ENCODE results near the gene EPRS1. TPM values are rescaled to one million over a fixed set of nuclear protein-coding genes. Genes with fewer than 3 reads are reported as not detected.

The EPRS1 gene
- total RNA-seq, 1 experiment from 2014 or later = 123 TPM

- no peak overlapping the region for H3K27ac ChIP-seq
- no peak for DNase-seq
- peaks cover 61% of the 10 kb centered on the region for H3K36me3 ChIP-seq
- H3K9me3 ChIP-seq (replicated peaks) = no peaks in the 10 kb centered on the region
- H3K4me3 ChIP-seq = no peak overlapping the region
- peaks cover 4% of the 10 kb centered on the region for H3K4me1 ChIP-seq
- no peaks in the 10 kb centered on the region for H3K27me3 ChIP-seq
Observed at GRCh38 chr1:220005489-220005888, 40.8 kb downstream of the EPRS1 start.

DNA sequence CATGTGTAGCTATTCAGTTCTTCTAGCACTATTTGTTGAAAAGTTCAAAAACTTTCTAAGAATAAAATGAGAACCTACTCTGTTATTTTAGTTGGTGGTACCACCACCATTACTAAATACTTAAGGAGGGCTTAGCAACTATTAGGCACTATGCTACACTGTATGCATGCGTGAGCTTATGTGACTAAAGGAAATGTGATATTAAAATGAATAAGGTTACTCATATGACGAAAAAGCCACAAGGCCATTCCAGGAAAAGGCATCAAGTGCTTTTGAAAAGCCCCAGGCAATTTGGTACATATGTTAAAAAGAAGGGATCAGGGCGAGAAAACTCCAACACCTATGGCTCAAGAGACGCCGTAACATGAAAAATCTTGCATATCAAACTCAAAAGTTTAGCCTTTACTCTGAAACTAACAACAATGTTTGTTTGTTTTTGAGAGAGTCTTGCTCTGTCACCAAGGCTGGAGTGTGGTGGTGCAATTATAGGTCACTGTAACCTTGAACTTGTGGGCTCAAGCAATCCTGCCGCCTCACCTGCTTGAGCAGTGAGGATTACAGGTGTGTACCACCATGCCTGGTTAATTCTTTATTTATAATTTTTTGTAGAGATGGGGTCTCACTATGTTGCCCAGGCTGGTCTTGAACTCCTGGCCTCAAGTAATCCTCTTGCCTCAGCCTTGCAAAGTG is 42.5 kb downstream of the EPRS1 start:
- H3K9me3 ChIP-seq (replicated peaks) = no peaks in the 10 kb centered on the region
- DNase-seq = no peak
- H3K36me3 ChIP-seq = peaks cover 50% of the 10 kb centered on the region
- no peak overlapping the region for H3K27ac ChIP-seq
- no peaks in the 10 kb centered on the region for H3K27me3 ChIP-seq
- H3K4me1 ChIP-seq = peaks cover 4% of the 10 kb centered on the region
- no peak overlapping the region for H3K4me3 ChIP-seq

- H3K27me3 ChIP-seq = no peaks in the 10 kb centered on the region
- H3K4me1 ChIP-seq = peaks cover 4% of the 10 kb centered on the region
- H3K36me3 ChIP-seq = peaks cover 45% of the 10 kb centered on the region
- H3K4me3 ChIP-seq = no peak overlapping the region
- DNase-seq = no peak
- no peaks in the 10 kb centered on the region for H3K9me3 ChIP-seq (replicated peaks)
- no peak overlapping the region for H3K27ac ChIP-seq
Observed at GRCh38 chr1:220003015-220003414, 43.3 kb downstream of the EPRS1 start.

GRCh38 chr1:220001095-220001501 is 45.2 kb downstream of the EPRS1 start:
- no peak for DNase-seq

GRCh38 chr1:219999821-220000220 is 46.5 kb downstream of the EPRS1 start:
- Histone ChIP-seq H3K4me3 (no peak overlapping the region), H3K9me3 (replicated peaks) (no peaks in the 10 kb centered on the region), H3K36me3 (peaks cover 44% of the 10 kb centered on the region), H3K27ac (no peak overlapping the region), H3K27me3 (no peaks in the 10 kb centered on the region), H3K4me1 (peaks cover 4% of the 10 kb centered on the region)
- DNase-seq = no peak

More at GRCh38 chr1:220001095-220001501, 45.2 kb downstream of the EPRS1 start:
- Histone ChIP-seq H3K4me1 (peaks cover 4% of the 10 kb centered on the region), H3K4me3 (no peak overlapping the region), H3K9me3 (replicated peaks) (no peaks in the 10 kb centered on the region), H3K36me3 (peaks cover 51% of the 10 kb centered on the region), H3K27ac (no peak overlapping the region), H3K27me3 (no peaks in the 10 kb centered on the region)

Other genes with a start within 250 kb of the EPRS1 start
- gene SLC30A10, start 117.9 kb downstream of the EPRS1 start, total RNA-seq (2014; rRNA removed; shearing (Covaris generic)) = not detected in 2 replicates
- gene BPNT1, start 43.3 kb upstream of the EPRS1 start, total RNA-seq (2014; rRNA removed; shearing (Covaris generic)) = 46.5 and 48.3 TPM in 2 replicates
- 107 and 115 TPM in 2 replicates for gene IARS2, start 47.6 kb upstream of the EPRS1 start, total RNA-seq (2014; rRNA removed; shearing (Covaris generic))
- gene RAB3GAP2, start 225.9 kb upstream of the EPRS1 start, total RNA-seq (2014; rRNA removed; shearing (Covaris generic)) = 24.6 and 27.8 TPM in 2 replicates

All from SJCRH30 (cell line).